ENCODE measurements around the gene SNX27.
"Not testable (repeated sequence)": the region's sequence is repeated elsewhere in the genome, so short reads cannot be mapped to it uniquely, and the experiment has no call there.

Gene SNX27

GRCh38 chr1:151723726-151724370 is 112.0 kb downstream of the SNX27 start:
- DNase-seq = no peak

GRCh38 chr1:151728151-151729054 is 116.6 kb downstream of the SNX27 start:
- DNase-seq = peak in 1 of 3 experiments; percentile 28

- DNase-seq = no peak
Measured at GRCh38 chr1:151729157-151729965, 117.5 kb downstream of the SNX27 start.

GRCh38 chr1:151729966-151730291 is 118.1 kb downstream of the SNX27 start:
- peak in 1 of 3 experiments; percentile 19 for DNase-seq

- no peak for DNase-seq
Measured at GRCh38 chr1:151733126-151733525, 121.3 kb downstream of the SNX27 start.

GRCh38 chr1:151733995-151734394 is 122.1 kb downstream of the SNX27 start:
- DNase-seq = not testable (repeated sequence)

- no peak for DNase-seq
Measured at GRCh38 chr1:151737026-151737425, 125.2 kb downstream of the SNX27 start.

GRCh38 chr1:151737479-151737878 is 125.6 kb downstream of the SNX27 start:
- no peak for DNase-seq

- peak in 1 of 3 experiments; percentile 21 for DNase-seq
Measured at GRCh38 chr1:151739590-151740355, 127.9 kb downstream of the SNX27 start.

- no peak for DNase-seq
Measured at GRCh38 chr1:151741516-151741915, 129.7 kb downstream of the SNX27 start.
